ENCODE results near the gene TNPO3.

Gene TNPO3

DNA sequence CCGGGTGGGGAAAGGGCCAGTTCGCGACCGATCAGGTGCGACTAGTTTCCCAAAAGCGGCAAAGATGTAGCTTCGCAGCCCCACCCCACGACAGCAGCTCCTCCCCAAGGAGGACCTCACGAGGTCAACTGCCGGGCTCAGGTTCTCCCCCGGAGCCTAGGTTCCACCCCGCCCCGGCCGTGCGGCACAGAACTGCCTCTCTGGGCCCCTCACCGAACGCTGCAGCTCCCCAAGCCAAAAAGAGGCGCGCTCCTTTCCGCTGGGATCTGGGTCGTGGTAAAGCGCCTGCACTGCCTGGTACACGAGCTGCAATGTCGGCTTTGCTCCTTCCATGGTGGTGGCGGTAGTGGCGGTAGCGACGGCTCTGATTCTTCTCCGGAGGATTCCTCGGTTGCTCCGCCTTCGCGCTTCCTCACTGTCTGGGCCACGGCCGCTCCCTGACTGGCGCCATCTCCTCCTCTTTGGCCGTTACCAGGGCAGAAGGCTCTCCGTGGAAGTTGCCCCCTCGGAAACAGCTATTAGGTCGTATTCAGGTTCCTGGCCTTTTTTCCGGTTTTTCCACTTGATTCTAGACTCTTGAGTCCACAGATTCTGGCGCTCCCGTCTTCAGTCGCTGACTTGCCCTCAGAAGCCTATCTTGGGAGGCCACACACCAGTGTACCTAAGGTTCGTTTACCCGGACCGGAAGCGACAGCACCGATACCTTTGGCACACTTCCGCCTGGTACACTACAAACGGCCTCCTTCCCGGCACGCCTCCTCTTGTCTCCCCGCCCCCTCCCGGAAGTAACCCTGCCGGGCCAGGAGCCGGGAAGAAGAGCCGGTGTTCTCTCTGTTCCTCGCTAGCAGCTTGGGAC, at the start of gene TNPO3:
Gene TNPO3 (minus strand): TSS at position 674 of the 856 bp plus-strand sequence. CDS start 341 bp downstream, at position 333.
- peak; percentile 99 for DNase-seq

DNA sequence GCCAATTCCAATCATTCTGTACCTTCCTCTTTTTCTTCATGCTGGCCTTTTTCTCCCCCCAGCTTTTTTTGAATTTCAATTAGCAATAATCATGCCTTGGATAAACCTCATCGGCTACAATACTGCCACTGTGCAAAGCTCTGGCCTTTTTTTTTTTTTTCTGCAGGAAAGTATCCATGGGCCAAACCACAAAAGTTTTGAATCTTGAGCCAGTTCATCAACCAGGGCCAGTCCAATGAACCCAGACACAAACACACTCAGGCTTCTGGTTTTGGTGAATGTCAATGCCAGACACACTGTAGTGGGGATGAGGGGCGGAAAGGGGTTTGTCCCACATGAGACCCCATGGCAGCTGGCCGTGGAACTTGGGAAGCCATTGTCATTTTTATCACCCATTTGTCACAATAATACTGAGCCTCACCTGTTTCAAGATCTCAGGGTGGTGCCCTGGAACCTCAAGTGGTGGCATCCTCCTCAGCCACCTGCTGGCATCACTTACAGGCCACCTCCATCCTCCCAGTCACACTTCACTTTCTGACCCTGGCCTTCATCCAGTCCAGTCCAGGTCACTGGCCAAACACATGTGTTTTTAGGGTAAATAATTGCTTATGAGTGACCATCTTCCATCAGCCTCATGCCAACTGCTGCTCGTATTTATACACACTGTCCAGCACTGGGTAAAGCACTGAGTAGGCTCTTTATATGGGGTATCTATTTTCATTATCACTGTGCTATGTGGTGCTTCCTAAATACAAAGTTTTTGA, 48.8 kb upstream of the TNPO3 start:
- no peak for DNase-seq

DNA sequence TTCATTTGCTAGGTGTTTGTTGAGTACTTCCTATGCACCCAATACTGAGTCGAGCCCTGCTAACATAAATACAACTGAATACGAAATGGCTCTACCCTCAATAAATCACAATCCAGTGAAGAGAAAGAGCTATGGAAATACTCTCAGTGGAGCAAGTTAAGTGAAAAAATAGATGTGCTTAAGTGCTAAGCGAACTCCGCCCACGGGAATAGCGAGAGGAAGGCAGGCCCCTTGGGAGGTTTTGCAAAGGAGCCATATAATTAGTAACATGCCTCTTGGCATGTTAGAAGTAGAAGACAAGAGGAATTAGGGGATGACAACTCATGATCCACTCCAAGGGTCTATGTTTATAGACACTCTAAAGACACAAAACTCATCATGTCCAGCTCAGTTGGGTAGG, 46.8 kb upstream of the TNPO3 start:
- no peak for DNase-seq

DNA sequence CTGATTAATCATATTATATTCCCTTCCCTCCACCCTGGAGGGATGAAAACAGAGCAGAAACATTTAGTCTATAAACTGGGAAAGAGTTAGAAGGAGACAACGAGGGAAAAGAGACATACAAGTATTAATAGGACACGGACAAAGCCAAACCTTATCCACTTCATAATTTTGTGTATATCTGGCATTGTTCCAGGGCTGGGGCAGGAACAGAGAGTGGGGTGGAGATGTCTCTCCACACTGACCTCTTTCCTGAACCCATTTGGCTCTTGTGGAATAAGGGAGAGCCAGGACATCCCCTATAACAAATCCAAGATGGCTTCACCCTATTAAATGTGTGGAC, 45.9 kb upstream of the TNPO3 start:
- DNase-seq, result no peak

DNA sequence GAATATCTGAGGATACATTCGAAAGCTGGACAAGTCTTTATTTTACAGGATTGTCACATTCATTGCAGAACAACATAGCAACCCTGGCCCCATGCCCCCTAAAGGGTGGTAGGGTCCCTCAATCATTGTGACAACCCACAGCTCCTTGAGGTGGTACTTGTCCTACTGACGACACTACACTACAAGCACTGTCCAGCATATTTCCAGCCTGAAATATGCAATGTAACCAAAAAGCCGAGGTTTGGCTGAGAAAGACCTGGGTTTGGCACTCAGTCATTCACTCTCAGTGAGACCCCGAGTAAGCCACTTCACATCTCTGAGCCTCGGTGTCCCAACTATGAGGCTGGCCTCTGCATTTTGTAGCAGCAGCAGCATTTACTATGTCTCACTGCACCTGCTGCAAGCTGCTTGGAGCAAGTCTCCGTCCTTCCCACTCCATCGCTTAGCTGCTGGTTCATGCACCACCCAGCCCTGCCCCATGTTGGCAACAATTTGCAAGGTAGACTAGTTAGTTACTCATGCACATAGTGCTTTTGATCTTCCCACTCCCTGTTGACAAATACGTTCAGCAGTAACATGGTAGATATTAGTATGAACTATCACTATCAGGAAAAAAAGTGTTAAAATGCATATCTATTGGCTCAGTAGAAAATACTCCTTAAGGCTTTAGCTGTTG, 43.6 kb upstream of the TNPO3 start:
- no peak for DNase-seq

DNA sequence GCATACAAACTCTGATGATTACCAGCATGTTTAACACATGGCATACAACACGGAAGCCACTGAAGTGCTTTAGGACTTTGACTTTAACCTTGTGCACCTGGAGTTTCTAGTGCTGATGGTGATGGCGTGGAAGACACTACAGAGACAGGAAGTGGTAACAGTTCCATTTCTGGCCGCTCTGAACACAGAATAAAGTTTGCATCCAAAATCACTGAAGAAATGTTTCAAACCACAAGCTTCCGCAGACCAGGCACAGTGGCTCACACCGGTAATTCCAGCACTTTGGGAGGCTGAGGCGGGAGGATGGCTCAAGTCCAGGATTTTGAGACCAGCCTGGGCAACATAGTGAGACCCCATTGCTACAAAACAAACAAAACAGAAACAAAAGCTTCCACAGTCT, 40.3 kb upstream of the TNPO3 start:
- DNase-seq, result no peak

DNA sequence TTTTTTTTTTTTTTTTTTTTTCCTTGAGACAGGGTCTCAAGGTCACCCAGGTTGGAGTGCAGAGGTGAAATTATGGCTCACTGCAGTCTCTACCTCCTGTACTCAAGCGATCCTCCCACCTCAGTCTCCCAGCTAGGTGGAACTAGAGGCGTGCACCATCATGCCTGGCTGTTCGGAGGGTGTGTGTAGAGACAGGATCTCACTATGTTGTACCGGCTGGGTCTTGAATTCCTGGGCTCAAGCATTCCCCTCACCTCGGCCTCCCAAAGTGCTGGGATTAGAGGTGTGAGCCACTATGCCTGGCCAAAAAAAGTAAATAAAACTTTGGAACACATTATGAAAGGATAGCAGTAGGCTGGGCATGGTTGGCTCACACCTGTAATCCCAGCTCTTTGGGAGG, 39.6 kb upstream of the TNPO3 start:
- DNase-seq, result no peak

DNA sequence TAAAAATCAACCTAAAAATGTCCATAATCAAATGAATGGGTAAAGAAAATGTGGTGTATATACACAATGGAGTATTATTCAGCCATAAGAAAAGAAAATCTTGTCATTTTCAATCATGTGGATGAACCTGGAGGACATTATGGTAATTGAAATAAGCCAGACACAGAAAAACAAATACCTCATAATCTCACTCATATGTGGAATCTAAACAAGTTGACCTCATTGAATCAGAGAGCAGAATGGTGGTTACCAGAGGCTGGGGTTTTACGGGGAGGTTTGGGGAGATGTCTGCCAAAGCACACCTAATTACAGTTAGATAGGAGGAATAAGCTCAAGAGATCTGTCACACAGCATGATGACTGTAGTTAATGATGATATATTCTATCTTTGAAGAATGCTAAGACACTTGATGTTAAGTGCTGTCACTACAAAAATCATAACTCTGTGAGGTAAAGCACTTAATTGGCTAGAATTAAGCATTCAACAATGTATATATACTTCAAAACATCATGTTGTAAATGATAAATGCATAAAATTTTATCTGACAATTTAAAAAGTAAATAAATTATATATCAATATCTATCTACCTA, 39.1 kb upstream of the TNPO3 start:
- no peak for DNase-seq

DNA sequence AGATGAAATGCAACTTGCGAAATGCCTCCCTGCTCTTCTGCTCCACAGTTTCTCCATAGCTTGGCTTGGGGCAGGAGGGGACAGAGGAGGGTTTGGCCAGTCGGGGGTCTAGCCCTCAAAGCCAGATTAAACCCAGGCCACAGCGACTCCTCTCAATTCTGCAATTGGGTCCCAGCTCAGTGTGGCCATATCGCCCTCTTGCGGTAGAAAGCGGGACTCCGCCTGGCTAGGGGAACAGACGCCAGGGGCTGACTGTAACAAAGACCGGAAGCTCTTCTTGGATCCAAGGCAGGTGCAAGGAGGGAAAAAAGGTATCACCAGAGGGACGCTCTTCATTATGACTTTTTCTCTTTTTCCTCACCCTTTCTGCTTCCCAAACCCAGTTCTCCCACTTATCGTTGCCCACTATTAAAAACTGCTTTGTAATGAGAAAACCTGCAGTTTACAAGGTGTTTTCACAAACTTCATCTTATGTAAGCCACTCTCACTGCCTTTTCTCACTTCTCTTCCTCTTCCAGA, 36.6 kb upstream of the TNPO3 start:
- DNase-seq, result peak; percentile 82

DNA sequence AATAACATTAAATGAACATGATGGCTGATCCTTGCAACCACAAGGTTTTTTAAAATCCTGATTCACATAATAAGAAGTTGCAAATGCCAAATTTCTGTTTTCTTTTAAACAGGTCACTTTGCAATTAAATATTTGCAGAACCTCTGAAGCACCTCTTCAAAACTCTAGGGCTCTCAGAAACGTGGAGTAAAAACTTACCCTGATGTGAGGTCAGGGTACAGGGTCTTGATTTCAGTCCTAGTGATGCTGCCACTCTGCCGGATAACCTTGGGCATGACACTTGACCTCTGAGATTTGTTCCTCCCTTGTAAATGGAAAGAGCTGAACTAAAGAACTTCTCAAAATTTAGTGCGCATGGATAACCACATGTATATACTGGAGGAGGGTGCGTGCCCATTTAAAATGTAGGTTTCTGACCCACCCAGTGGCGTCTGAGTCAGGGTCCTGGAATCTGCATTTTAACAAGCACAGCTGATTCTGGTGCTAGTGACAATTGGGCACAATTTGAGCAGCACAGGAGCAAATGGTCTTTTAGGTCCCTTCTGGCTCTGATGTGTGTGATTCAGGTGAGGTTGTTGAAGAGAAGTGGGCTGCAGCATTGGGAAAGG, 35.5 kb upstream of the TNPO3 start:
- no peak for DNase-seq

DNA sequence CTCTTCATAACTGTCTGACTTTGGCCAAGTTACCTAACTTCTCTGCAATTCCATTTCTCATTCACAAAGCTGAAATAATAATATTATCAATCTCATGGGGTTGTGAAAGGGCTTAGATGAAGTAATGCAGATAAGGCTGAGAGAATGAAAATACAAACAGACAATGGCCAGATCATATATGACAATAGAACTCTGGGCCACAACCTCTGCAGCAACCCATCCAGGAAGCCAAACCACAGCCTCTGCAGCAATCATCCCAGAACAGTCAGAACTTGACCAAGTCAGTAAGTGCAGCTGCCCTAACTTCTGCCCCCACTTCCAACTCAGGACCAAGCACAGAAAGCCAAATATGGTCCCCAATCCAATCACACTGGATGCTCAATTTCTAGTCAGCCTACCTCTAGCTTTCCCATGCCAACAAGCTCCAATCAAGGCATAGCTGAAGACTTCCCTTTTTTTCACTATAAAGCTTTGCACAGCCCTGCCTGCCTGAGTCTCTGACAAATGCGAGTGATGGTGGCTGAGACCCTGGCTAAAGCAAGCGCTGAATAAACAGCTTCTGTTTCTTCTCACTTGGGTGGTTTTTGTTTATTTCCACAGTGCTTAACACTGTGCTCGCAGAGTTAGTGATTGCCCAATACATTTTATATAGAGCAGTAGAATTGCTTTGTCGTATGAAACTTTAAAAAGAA, 34.8 kb upstream of the TNPO3 start:
- DNase-seq, result no peak

DNA sequence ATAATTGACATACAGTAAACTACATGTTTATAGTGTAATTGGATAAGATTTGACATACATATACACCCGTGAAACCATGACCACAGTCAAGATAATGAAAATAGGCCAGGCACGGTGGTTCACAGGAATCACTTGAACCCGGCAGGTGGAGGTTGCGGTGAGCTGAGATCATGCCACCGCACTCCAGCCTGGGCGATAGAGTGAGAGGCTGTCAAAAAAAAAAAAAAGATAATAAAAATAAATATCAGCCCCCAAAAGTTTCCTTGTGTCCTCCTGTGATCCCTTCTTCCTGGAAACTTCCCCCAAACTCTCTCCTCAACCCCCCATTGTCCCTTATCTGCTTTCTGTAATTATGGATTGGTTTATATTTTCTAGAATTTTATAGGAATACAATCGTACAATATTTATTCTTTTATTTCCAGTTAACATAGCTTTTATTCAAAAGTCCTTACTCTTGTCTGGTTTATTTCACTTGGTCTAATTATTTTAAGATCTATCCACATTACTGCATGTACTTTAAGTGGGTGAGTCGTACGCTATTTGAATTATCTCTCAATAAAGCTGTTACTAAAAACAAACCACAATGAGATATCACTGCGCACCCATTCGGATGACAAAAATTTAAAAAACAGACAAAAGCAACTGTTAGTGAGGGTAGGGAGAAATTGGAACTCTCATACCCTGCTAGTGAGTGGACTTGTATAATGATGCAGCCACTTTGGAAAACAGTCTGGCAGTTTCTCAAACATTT, 30.1 kb upstream of the TNPO3 start:
- no peak for DNase-seq

DNA sequence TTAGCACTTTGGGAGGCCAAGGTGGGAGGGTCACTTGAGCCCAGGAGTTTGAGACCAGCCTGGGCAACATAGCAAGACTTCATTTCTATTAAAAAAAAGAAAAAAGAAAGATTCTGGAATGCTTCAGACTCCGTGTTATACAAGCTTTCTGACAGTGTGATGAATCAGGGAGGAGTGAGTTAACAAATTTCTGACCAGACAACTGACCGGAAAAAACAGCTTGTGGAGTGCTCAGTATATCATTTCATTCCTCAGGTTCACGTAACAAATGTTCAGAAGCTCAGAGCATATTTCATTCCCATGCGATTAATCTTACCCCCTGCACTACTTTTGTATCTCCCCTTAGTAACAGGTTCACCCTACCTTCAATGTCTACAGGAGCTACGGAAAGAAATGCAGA, 28.6 kb upstream of the TNPO3 start:
- no peak for DNase-seq

DNA sequence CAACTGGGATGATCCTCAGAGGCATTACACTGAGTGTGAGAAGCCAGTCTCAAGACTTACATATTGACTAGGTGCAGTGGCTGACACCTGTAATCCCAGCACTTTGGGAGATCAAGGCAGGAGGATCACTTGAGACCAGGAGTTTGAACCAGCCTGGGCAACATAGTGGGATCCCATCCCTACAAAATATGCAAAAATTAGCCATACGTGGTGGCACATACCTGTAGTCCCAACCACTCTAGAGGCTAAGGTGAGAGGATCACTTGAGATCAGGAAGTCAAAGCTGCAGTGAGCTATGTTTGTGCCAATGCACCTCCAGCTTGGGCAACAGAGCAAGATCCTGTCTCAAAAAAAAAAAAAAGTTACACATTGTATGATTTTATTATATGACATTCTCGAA, 23.5 kb upstream of the TNPO3 start:
- DNase-seq, result no peak

DNA sequence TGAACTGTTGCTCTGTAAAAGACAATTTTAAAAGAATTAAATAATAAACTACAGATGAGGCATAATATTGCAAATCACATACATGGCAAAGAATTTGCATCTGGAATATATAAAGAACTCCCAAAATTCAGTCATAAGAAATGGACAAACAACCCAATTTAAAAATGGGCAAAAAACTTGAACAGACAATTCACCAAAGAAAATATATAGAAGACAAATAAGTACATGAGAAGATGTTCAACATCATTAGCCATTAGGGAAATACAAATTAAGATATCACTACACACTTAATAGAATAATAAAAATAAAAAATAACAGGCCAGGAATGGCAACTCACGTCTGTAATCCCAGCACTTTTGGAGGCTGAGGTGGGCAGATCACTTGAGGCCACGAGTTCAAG, 22.0 kb upstream of the TNPO3 start:
- no peak for DNase-seq

DNA sequence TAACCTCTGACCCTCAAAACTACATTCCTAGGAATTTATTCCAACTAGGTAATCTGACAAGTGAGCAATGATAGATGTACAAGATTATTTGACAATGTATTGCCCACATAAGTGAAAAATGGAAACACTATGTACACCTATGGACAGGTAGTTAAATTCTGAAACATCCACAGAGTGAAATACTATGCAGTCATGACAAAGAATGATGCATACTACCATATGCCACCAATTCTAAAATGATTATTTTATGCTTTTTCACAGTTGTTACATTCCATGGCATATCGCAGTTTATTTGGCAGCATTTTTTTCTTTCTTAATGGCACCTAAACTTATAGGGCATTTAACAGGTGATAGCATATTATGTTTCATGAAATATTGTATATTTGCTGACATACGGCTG, 20.1 kb upstream of the TNPO3 start:
- no peak for DNase-seq

DNA sequence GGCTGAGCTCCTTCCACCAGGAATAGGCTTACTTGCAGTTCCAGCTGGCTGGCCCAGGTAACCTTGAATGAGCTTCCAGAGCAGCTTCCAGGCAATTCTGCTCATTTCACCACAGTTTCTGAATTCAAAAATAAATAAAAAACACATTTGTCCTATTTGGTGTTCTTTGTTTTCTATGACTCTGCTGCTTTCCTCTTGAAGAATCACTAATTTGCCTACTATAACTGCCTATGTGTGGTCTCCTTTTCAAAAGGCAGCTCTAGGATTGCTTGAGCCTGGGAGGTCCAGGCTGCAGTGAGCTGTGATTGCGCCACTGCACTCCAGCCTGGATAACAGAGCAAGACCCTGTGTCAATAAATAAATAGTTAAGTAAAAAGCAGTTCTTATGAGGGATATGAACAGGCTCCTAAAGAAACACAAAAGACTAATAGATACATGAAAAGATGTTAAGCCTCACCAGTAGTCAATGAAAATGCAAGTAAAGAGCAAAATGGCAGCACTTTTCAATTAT, 19.5 kb upstream of the TNPO3 start:
- DNase-seq, result no peak

DNA sequence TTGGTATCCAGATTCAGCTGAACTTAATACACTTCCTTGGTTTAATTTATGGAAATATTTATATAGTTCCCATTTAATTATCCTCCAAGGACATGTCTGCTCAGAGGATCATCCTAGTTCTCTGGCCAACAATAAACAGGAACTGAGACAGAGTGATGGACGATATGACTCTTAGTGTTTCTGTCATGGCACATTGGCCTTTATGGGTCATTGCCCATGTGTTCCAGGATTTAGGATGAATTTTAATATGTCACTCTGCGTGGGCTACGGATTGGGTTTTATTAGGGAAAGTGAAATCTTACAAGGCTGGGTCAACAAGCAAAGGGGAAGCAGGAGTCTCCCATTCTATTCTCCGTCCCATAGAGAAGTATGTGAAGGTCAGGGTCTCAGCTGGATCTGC, 18.8 kb upstream of the TNPO3 start:
- no peak for DNase-seq

DNA sequence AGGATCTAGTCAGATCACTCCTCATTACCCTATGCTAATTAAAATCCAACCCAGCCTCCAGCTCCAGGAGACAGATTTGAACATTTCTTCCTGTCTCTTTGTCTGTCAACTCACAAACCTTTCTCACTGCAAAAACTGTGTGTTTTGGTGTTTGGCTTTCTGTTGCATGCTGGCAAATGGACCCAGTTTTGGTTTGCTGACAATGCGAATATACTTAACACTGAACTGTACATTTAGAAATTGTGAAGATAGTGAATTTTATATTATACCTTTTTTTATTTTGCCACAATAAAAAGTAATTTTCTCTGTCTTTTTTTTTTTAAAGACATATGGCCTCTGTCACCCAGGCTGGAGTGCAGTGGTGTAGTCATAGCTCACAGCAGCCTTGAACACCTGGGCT, 18.3 kb upstream of the TNPO3 start:
- DNase-seq, result no peak

DNA sequence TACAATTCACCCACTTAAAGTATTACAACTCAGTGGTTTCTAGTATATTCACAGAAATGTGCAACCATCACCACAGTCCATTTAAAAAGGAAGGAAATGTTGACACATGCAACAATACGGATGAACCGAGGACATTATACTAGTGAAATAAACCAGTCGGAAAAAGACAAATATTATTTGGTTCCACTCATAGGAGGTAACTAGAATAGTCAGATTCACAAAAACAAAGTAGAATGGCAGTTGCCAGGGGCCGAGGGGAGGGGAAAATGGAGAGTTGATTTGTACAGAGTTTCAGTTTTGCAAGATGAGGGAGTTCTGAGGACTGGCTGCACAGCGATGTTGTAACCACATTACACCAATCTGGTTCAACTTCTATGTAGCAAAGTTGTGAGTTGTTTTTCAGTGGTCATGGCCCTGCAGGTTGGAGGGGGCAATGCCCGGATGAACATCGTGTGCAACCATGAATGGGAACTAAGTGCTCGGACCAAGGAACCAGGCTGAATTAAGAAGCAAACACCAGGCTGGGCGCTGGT, 17.6 kb upstream of the TNPO3 start:
- DNase-seq, result no peak

DNA sequence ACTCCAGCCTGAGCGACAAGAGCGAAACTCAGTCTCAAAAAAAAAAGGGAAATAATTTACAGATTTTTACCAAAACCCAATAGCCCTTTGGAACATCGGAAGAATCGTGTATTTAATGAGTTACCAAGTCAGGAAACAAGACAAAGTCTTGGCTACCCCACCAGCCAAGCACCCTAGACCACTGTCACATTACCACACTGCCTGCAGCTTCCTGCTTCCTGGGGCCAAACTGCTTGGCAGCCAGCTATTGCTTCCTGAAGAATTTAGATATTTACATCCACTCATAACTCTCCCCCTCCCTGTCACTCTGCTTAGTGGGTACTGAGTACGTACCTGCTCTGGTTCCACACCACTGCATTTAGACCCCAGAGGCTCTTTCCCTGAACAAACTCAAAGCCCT, 14.1 kb upstream of the TNPO3 start:
- DNase-seq, result no peak
